Small intestine (tissue), 7 donors: ENCODE measurements around the gene TRUB1. TPM values are rescaled to one million over a fixed set of nuclear protein-coding genes. Genes with fewer than 3 reads are reported as not detected.

Source experiments
- DNase-seq, 2 donors: peaks; one replicate each; pipeline versions ENCODE4 v3.0.0 to v3.0.0-alpha.2; 2013
- FAIRE-seq: peaks from 2 replicates; lab custom pipeline; 2012; peaks lifted over from hg19 to GRCh38; lab: Jason Lieb, UNC
- H3K27ac ChIP-seq, 3 donors: one replicate each; pipeline ENCODE4 v1.5.1; 2013; ENCODE audit warnings: low read length in 2 of 3, mild to moderate bottlenecking in 2 of 3, control low read depth in 1 of 3, inconsistent platforms in 1 of 3, low read depth in 1 of 3, moderate library complexity in 1 of 3
- H3K27me3 ChIP-seq, 3 donors: one replicate each; pipeline ENCODE4 v1.6.1; 2013; ENCODE audit warnings: low read length in 3 of 3, inconsistent platforms in 1 of 3; ENCODE audit not compliant: control insufficient read depth in 3 of 3, insufficient read depth in 3 of 3
- H3K36me3 ChIP-seq, 3 donors: one replicate each; pipeline ENCODE4 v1.6.1; 2013; ENCODE audit warnings: low read length in 3 of 3, inconsistent platforms in 1 of 3, low read depth in 1 of 3, mild to moderate bottlenecking in 1 of 3, moderate library complexity in 1 of 3; ENCODE audit not compliant: control insufficient read depth in 3 of 3, insufficient read depth in 2 of 3
- H3K4me1 ChIP-seq, 3 donors: one replicate each; pipeline ENCODE4 v1.6.1; 2013; ENCODE audit warnings: low read length in 2 of 3, inconsistent platforms in 1 of 3, low read depth in 1 of 3, mild to moderate bottlenecking in 1 of 3, moderate library complexity in 1 of 3; ENCODE audit not compliant: control insufficient read depth in 3 of 3, insufficient read depth in 2 of 3
- H3K4me3 ChIP-seq, 3 donors: one replicate each; pipeline ENCODE4 v1.5.1; 2013; ENCODE audit warnings: low read length in 3 of 3, control low read depth in 1 of 3, inconsistent platforms in 1 of 3, low read depth in 1 of 3, mild to moderate bottlenecking in 1 of 3, moderate library complexity in 1 of 3
- H3K9me3 ChIP-seq, 2 donors: one replicate each; pipeline ENCODE4 v1.6.1; 2013; ENCODE audit warnings: low read depth in 1 of 2, low read length in 1 of 2; ENCODE audit not compliant: control insufficient read depth in 2 of 2, insufficient read depth in 1 of 2
- WGBS, 3 donors: extraction: QIAGEN DNeasy Blood & Tissue Kit; methylation state at CpG; one replicate each; pipeline ENCODE4 v1.1.7; 2013; 5-methylcytosine and 5-hydroxymethylcytosine counted together
- polyA plus RNA-seq, 4 donors: library from polyadenylated mRNA; stranded (reverse) in 3 of 4; unstranded in 1 of 4; fragments of 200-250 nt in 3 of 4; fragments of 120-200 nt in 1 of 4; gene quantifications; one replicate each; pipeline versions ENCODE4 v1.2.1 to v1.2.3, GENCODE V29; 2013
- donor health status: healthy with polysubstance abuse.
- donor health status: control.
- donor health status: control.
- donor health status: Bipolar disorder and iron deficiency.
- donor health status: healthy.

Gene TRUB1
- polyA plus RNA-seq, 4 donors = 3.0 to 21.7 (median 9.5) TPM

GRCh38 chr10:114970515-114970914 is 32.5 kb downstream of the TRUB1 start:
- H3K36me3 ChIP-seq = peaks cover 0 to 4% (median 0%) of the 10 kb centered on the region in 3 donors
- 73 to 90% (median 84%) methylated on average over 4 of the region's 4 CpGs for WGBS, 3 donors
- no peak overlapping the region for H3K27ac ChIP-seq
- no peak overlapping the region for H3K4me3 ChIP-seq
- DNase-seq (no peak), FAIRE-seq (no peak)
- H3K27me3 ChIP-seq = no peaks in the 10 kb centered on the region
- no peaks in the 10 kb centered on the region for H3K9me3 ChIP-seq
- no peaks in the 10 kb centered on the region for H3K4me1 ChIP-seq

GRCh38 chr10:114973306-114973705 is 35.3 kb downstream of the TRUB1 start:
- Histone ChIP-seq H3K27ac (no peak overlapping the region), H3K4me3 (no peak overlapping the region), H3K36me3 (peaks cover 0 to 4% (median 0%) of the 10 kb centered on the region in 3 donors), H3K4me1 (no peaks in the 10 kb centered on the region), H3K27me3 (no peaks in the 10 kb centered on the region), H3K9me3 (no peaks in the 10 kb centered on the region)
- 93 to 97% (median 97%) methylated on average over 5 of the region's 5 CpGs for WGBS, 3 donors
- FAIRE-seq (no peak), DNase-seq (no peak)

DNA sequence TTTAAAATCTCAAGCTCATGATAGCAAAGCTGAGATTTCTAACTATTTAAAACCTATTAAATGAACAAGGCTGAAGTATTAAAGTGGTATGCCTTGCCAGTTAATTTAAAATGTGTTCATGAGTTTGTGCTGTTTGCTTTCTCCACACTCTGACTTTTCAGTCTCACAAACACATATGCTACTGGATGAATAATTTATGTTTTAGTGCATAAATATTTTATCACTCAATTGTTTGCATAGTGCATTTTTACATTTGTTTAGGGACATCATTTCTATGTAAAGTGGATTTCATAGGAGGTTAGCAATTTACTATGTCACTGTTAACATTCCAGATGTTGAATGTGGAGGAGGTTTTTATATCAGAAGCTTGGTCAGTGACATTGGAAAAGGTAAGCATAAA is 36.0 kb downstream of the TRUB1 start:
- no peaks in the 10 kb centered on the region for H3K9me3 ChIP-seq
- FAIRE-seq (no peak), DNase-seq (no peak)
- H3K36me3 ChIP-seq = peaks cover 0 to 4% (median 0%) of the 10 kb centered on the region in 3 donors
- no peak overlapping the region for H3K27ac ChIP-seq
- H3K4me3 ChIP-seq = no peak overlapping the region
- no peaks in the 10 kb centered on the region for H3K4me1 ChIP-seq
- no peaks in the 10 kb centered on the region for H3K27me3 ChIP-seq

- no peaks in the 10 kb centered on the region for H3K9me3 ChIP-seq
- H3K27ac ChIP-seq = no peak overlapping the region
- H3K4me1 ChIP-seq = no peaks in the 10 kb centered on the region
- no peak overlapping the region for H3K4me3 ChIP-seq
- no peak for FAIRE-seq
- H3K36me3 ChIP-seq = peaks cover 0 to 7% (median 0%) of the 10 kb centered on the region in 3 donors
- no peaks in the 10 kb centered on the region for H3K27me3 ChIP-seq
- DNase-seq = no peak
- 94 to 99% (median 99%) methylated on average over 5 of the region's 5 CpGs for WGBS, 3 donors
These were observed 36.6 kb downstream of the TRUB1 start for GRCh38 chr10:114974625-114975024.

DNA sequence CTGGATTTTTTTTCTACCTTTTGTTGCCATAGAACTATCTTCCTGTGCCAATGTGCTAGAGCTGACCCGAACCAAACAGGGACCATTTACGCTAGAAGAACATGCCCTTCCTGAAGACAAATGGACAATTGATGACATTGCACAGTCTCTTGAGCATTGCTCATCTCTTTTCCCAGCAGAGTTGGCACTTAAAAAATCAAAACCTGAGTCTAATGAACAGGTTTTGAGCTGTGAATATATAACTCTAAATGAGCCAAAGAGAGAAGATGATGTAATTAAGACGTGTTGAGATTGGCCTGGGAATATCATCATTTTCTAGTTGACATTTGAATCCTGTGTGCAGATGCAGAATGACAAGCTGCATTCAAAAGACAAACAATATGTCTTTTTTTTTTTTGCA is 37.1 kb downstream of the TRUB1 start:
- peaks cover 0 to 9% (median 2%) of the 10 kb centered on the region in 3 donors for H3K36me3 ChIP-seq
- H3K27me3 ChIP-seq = no peaks in the 10 kb centered on the region
- H3K9me3 ChIP-seq = no peaks in the 10 kb centered on the region
- no peaks in the 10 kb centered on the region for H3K4me1 ChIP-seq
- DNase-seq = no peak
- no peak overlapping the region for H3K27ac ChIP-seq
- 90 to 97% (median 91%) methylated on average over 3 of the region's 3 CpGs for WGBS, 3 donors
- H3K4me3 ChIP-seq = no peak overlapping the region
- FAIRE-seq = no peak

- Histone ChIP-seq H3K36me3 (peaks cover 0 to 10% (median 2%) of the 10 kb centered on the region in 3 donors), H3K9me3 (peaks cover 0 to 18% of the 10 kb centered on the region in 2 donors), H3K27me3 (no peaks in the 10 kb centered on the region), H3K4me3 (no peak overlapping the region), H3K27ac (no peak overlapping the region), H3K4me1 (no peaks in the 10 kb centered on the region)
- FAIRE-seq (peak; percentile 36), DNase-seq (no peak)
These were observed 45.0 kb downstream of the TRUB1 start for GRCh38 chr10:114982989-114983388.

DNA sequence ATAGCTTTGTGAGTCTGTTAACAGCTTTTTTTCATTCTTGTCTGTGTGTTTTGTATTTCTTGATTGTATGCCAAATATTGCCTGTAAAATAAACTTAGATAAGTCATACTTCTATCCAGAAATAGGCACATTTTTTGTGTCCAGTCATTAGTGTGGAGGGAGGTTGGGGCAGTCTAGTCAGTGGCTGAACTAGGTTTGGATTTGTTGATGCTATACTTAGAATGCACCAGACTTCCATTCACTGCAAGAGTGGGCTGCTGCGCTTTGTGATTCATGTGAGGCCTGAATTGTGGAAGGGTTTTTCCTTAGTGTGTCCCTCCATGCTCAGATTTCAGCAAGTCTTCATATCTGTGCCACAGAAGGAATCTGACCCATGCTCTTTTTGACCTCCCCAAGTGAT is 50.0 kb downstream of the TRUB1 start:
- Histone ChIP-seq H3K27me3 (no peaks in the 10 kb centered on the region), H3K4me3 (no peak overlapping the region), H3K4me1 (no peaks in the 10 kb centered on the region), H3K36me3 (no peaks in the 10 kb centered on the region), H3K27ac (no peak overlapping the region), H3K9me3 (peaks cover 0 to 15% of the 10 kb centered on the region in 2 donors)
- WGBS, 3 donors = 90 to 100% (median 94%) methylated on average over 1 of the region's 1 CpG
- DNase-seq = no peak
- no peak for FAIRE-seq

DNA sequence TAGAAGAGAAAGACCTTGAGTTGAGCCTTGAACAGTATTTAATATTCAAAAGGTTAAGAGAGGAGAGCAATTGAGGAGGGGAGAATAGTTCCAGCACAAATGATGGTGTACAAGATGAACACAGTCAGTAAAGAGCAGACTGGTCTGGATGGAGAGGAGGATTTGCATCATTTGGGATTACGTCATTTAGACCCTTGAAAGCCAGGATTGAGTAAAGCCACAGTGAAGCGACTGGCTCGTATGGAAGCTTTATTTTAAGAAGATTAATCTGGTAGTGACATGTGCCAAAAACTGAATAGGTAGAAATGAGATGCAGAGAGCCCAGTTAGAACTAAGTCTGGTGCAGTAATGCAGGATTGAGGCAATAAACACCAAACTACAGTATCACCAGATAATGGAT is 52.6 kb downstream of the TRUB1 start:
- no peak overlapping the region for H3K4me3 ChIP-seq
- H3K4me1 ChIP-seq = no peaks in the 10 kb centered on the region
- FAIRE-seq = no peak
- H3K36me3 ChIP-seq = peaks cover 0 to 2% (median 0%) of the 10 kb centered on the region in 3 donors
- no peak overlapping the region for H3K27ac ChIP-seq
- H3K9me3 ChIP-seq = peaks cover 0 to 1% of the 10 kb centered on the region in 2 donors
- H3K27me3 ChIP-seq = no peaks in the 10 kb centered on the region
- no peak for DNase-seq
- WGBS, 3 donors = 91 to 97% (median 92%) methylated on average over 3 of the region's 3 CpGs

DNA sequence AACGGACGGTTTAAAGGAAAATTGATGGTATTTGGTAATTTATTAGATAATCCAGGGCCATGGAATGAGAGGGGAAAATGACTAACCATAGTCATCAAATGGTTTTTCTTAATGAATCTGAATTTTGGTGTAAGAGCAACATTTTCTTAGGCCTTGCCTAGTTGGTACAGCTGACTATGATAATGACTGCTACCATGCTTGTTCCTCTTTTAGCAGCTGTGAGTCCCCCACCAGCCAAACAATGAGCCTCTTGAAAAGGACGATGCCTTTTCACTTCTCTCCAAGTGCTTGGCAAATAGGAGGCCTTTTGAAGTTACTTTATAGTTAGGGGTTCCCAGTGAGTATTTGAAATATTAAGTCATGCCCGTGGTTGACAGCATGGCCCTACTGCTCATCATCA is 53.0 kb downstream of the TRUB1 start:
- 81 to 91% (median 86%) methylated on average over 4 of the region's 4 CpGs for WGBS, 3 donors
- FAIRE-seq (no peak), DNase-seq (no peak)
- Histone ChIP-seq H3K36me3 (peaks cover 0 to 2% (median 0%) of the 10 kb centered on the region in 3 donors), H3K27ac (no peak overlapping the region), H3K9me3 (no peaks in the 10 kb centered on the region), H3K27me3 (no peaks in the 10 kb centered on the region), H3K4me3 (no peak overlapping the region), H3K4me1 (no peaks in the 10 kb centered on the region)
